T-helper 1 cell treated with Interleukin-12 subunit alpha and Interleukin-12 subunit beta and Interleukin-4 antibody, amounts not matched to agents 30 μg/mL and 1 μg/mL, for 36 hours (primary cell): ENCODE measurements around the gene AIFM1.

Source experiments
- H3K27ac Mint-ChIP-seq: one replicate; pipeline ENCODE4 v1.8.0; 2021; ENCODE audit warnings: mild to moderate bottlenecking, mixed read lengths
- H3K27me3 Mint-ChIP-seq: one replicate; pipeline ENCODE4 v1.8.0; 2021; ENCODE audit warnings: low read depth, mixed read lengths
- H3K36me3 Mint-ChIP-seq: one replicate; pipeline ENCODE4 v1.8.0; 2021; ENCODE audit warnings: low read depth, mixed read lengths
- H3K4me1 Mint-ChIP-seq: one replicate; pipeline ENCODE4 v1.8.0; 2021; ENCODE audit warnings: low read depth, mixed read lengths
- H3K4me3 Mint-ChIP-seq: one replicate; pipeline ENCODE4 v1.8.0; 2021; ENCODE audit warnings: mild to moderate bottlenecking, moderate library complexity, mixed read lengths
- H3K9me3 Mint-ChIP-seq: one replicate; pipeline ENCODE4 v1.8.0; 2021; ENCODE audit warnings: mixed read lengths

The AIFM1 gene

GRCh38 chrX:130082244-130083106, 83.2 kb downstream of the AIFM1 start:
- H3K9me3 Mint-ChIP-seq, result no peaks in the 10 kb centered on the region
- H3K4me1 Mint-ChIP-seq, result peaks cover 50% of the 10 kb centered on the region
- H3K27me3 Mint-ChIP-seq, result no peaks in the 10 kb centered on the region
- peak overlapping the region; percentile 77 for H3K27ac Mint-ChIP-seq
- H3K4me3 Mint-ChIP-seq, result peak overlapping the region; percentile 62
- peaks cover 9% of the 10 kb centered on the region for H3K36me3 Mint-ChIP-seq

- Mint-ChIP-seq H3K4me1 (peaks cover 46% of the 10 kb centered on the region), H3K36me3 (peaks cover 9% of the 10 kb centered on the region), H3K4me3 (peak overlapping the region; percentile 64), H3K27me3 (no peaks in the 10 kb centered on the region), H3K27ac (peak overlapping the region; percentile 69), H3K9me3 (no peaks in the 10 kb centered on the region)
Measured at GRCh38 chrX:130081421-130082045, 84.1 kb downstream of the AIFM1 start.

GRCh38 chrX:130080791-130081367, 84.8 kb downstream of the AIFM1 start:
- Mint-ChIP-seq H3K9me3 (no peaks in the 10 kb centered on the region), H3K27ac (no peak overlapping the region), H3K27me3 (no peaks in the 10 kb centered on the region), H3K4me1 (peaks cover 43% of the 10 kb centered on the region), H3K4me3 (no peak overlapping the region), H3K36me3 (peaks cover 8% of the 10 kb centered on the region)

- H3K4me1 Mint-ChIP-seq, result peaks cover 38% of the 10 kb centered on the region
- H3K9me3 Mint-ChIP-seq, result no peaks in the 10 kb centered on the region
- H3K27ac Mint-ChIP-seq, result peak overlapping the region; percentile 29
- H3K36me3 Mint-ChIP-seq, result peaks cover 12% of the 10 kb centered on the region
- no peak overlapping the region for H3K4me3 Mint-ChIP-seq
- H3K27me3 Mint-ChIP-seq, result no peaks in the 10 kb centered on the region
Measured at GRCh38 chrX:130079824-130080406, 85.7 kb downstream of the AIFM1 start.
